Astrocyte (in vitro differentiated cells and primary cell): ENCODE measurements around the gene INO80B. TPM values are rescaled to one million over a fixed set of nuclear protein-coding genes. Genes with fewer than 3 reads are reported as not detected.

ENCODE experiments used
- DNase-seq: peaks from one replicate; pipeline ENCODE4 v3.0.0-alpha.2; 2010; ENCODE audit warnings: low read depth
- FAIRE-seq: peaks from 2 replicates; lab custom pipeline; 2011; peaks lifted over from hg19 to GRCh38; lab: Jason Lieb, UNC
- H2AFZ ChIP-seq: 2 replicates; pipeline ENCODE4 v1.6.0; 2012; ENCODE audit warnings: low read depth, low read length, inconsistent platforms
- H3K27ac ChIP-seq: 2 replicates; pipeline ENCODE4 v1.5.1; 2011; ENCODE audit warnings: low read depth, low read length, inconsistent platforms
- H3K27me3 ChIP-seq: 2 replicates; pipeline ENCODE4 v1.6.0; 2011; ENCODE audit warnings: low read length, inconsistent platforms; ENCODE audit not compliant: insufficient read depth
- H3K36me3 ChIP-seq: 2 replicates; pipeline ENCODE4 v1.5.1; 2011; ENCODE audit warnings: low read length, inconsistent platforms; ENCODE audit not compliant: insufficient read depth
- H3K4me1 ChIP-seq: 2 replicates; pipeline ENCODE4 v1.5.1; 2011; ENCODE audit warnings: low read length, inconsistent platforms; ENCODE audit not compliant: insufficient read depth
- H3K4me2 ChIP-seq: 2 replicates; pipeline ENCODE4 v1.6.0; 2012; ENCODE audit warnings: low read length, inconsistent platforms
- H3K4me3 ChIP-seq: 2 replicates; pipeline ENCODE4 v1.5.1; 2011; ENCODE audit warnings: low read depth, mild to moderate bottlenecking, low read length, inconsistent platforms; ENCODE audit not compliant: insufficient read depth
- H3K79me2 ChIP-seq: 2 replicates; pipeline ENCODE4 v1.6.0; 2012; ENCODE audit warnings: mild to moderate bottlenecking, low read length, inconsistent platforms; ENCODE audit not compliant: insufficient read depth
- H3K9ac ChIP-seq: 2 replicates; pipeline ENCODE4 v1.6.0; 2012; ENCODE audit warnings: mild to moderate bottlenecking, low read length, inconsistent platforms
- H3K9me3 ChIP-seq: 2 replicates; pipeline ENCODE4 v1.5.1; 2012; ENCODE audit warnings: low read depth, mild to moderate bottlenecking, low read length, inconsistent platforms; ENCODE audit not compliant: insufficient read depth
- H4K20me1 ChIP-seq: 2 replicates; pipeline ENCODE4 v1.6.0; 2012; ENCODE audit warnings: low read length, inconsistent platforms; ENCODE audit not compliant: insufficient read depth
- H3K27ac Mint-ChIP-seq: one replicate; pipeline ENCODE4 v1.8.0; 2021; ENCODE audit warnings: mild to moderate bottlenecking, mixed read lengths; ENCODE audit not compliant: unreplicated experiment
- H3K27me3 Mint-ChIP-seq: one replicate; pipeline ENCODE4 v1.8.0; 2021; ENCODE audit warnings: low read depth, mixed read lengths; ENCODE audit not compliant: unreplicated experiment
- H3K36me3 Mint-ChIP-seq: one replicate; pipeline ENCODE4 v1.8.0; 2021; ENCODE audit warnings: low read depth, mixed read lengths; ENCODE audit not compliant: unreplicated experiment
- H3K4me1 Mint-ChIP-seq: one replicate; pipeline ENCODE4 v1.8.0; 2021; ENCODE audit warnings: low read depth, mixed read lengths; ENCODE audit not compliant: unreplicated experiment
- H3K4me3 Mint-ChIP-seq: one replicate; pipeline ENCODE4 v1.8.0; 2021; ENCODE audit warnings: mild to moderate bottlenecking, moderate library complexity, mixed read lengths; ENCODE audit not compliant: unreplicated experiment
- H3K9me3 Mint-ChIP-seq: one replicate; pipeline ENCODE4 v1.8.0; 2021; ENCODE audit warnings: mild to moderate bottlenecking, mixed read lengths; ENCODE audit not compliant: unreplicated experiment
- CTCF ChIP-seq: IDR thresholded peaks from 2 replicates; pipeline ENCODE4 v1.5.1; 2011; ENCODE audit warnings: low read depth, mild to moderate bottlenecking, inconsistent platforms, low read length, moderate library complexity; ENCODE audit not compliant: insufficient read depth
- EZH2 ChIP-seq: IDR thresholded peaks from 2 replicates; pipeline ENCODE4 v1.6.1; 2012; ENCODE audit warnings: mild to moderate bottlenecking, low read length, inconsistent platforms; ENCODE audit not compliant: insufficient read depth
- total RNA-seq: library from RNA; stranded (reverse); gene quantifications from 2 replicates; pipeline ENCODE4 v1.2.1, GENCODE V29; 2021

INO80B gene
- total RNA-seq, 1 donor from 2014 or later = 19.2 TPM

DNA sequence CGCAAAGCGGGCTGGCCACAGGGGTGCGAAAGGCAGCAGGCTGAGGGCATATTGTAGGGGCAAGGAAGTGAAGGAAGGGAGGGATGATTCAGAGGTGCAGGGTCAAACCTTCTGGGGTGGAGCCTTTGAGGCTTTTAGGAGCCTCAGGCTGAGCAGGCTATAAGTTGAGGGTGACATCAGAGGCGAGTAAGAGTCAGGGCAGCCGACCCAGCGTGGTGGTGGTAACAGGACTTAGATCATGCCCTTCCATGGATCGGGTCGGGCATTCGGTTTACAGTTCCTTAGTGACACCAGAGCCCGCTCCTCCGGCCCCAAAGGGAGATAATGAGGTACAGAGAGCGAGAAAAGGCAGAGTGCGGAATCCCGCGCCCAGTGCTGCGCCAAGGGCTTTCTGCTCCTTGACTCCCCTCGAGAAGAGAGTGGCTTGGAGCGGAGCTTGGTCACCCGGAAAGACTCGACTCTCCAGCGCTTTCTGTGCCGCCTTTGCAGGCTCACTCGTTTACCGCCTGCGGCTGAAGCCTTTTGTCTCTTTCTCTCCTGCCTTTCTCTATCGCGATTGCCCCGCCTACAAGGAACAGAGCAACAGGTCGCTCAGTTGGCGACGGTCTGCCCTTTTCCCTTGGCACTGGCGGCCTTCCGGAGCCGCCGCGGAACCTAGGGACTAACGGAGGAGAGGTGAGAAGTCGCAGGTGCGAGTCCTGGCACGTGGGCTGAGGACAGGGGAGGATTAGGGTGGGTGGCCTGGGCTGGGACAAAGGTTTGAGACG, 43.8 kb downstream of the INO80B start:
- no peak for TF ChIP-seq CTCF
- TF ChIP-seq EZH2 = peak; percentile 89
- H3K4me1 Mint-ChIP-seq = peaks cover 11% of the 10 kb centered on the region
- Histone ChIP-seq H3K9me3 (no peaks in the 10 kb centered on the region), H3K9ac (no peak overlapping the region), H4K20me1 (no peaks in the 10 kb centered on the region), H3K27ac (no peak overlapping the region), H3K4me1 (peaks cover 29% of the 10 kb centered on the region), H3K27me3 (peaks cover 42% of the 10 kb centered on the region), H3K4me3 (peak overlapping the region; percentile 5), H3K79me2 (no peaks in the 10 kb centered on the region), H3K4me2 (peak overlapping the region; percentile 85), H2AFZ (peak overlapping the region; percentile 21), H3K36me3 (no peaks in the 10 kb centered on the region)
- peak overlapping the region; percentile 81 for H3K4me3 Mint-ChIP-seq
- H3K27me3 Mint-ChIP-seq = peaks cover 66% of the 10 kb centered on the region
- no peak for DNase-seq
- peaks cover 6% of the 10 kb centered on the region for H3K36me3 Mint-ChIP-seq
- FAIRE-seq = no peak
- peak overlapping the region; percentile 38 for H3K27ac Mint-ChIP-seq
- H3K9me3 Mint-ChIP-seq = no peaks in the 10 kb centered on the region

- H3K4me3 ChIP-seq = peak within 1 kb of the TSS; percentile 5
- H3K9ac ChIP-seq = no peak within 1 kb of the TSS
- peak within 1 kb of the TSS; percentile 85 for H3K4me2 ChIP-seq
- no peaks in the 10 kb centered on the region for H3K36me3 ChIP-seq
- peak within 1 kb of the TSS; percentile 21 for H2AFZ ChIP-seq
- H3K9me3 Mint-ChIP-seq = no peaks in the 10 kb centered on the region
- peaks cover 4% of the 10 kb centered on the region for H3K79me2 ChIP-seq
- H3K4me1 ChIP-seq = peaks cover 36% of the 10 kb centered on the region
- H3K4me3 Mint-ChIP-seq = peak within 1 kb of the TSS; percentile 81
- TF ChIP-seq EZH2 (peak; percentile 79), CTCF (no peak)
- peaks cover 42% of the 10 kb centered on the region for H3K27me3 ChIP-seq
- FAIRE-seq = no peak
- H3K27ac ChIP-seq = no peak within 1 kb of the TSS
- H3K27me3 Mint-ChIP-seq = peaks cover 66% of the 10 kb centered on the region
- no peak for DNase-seq
- H3K27ac Mint-ChIP-seq = peak within 1 kb of the TSS; percentile 38
- H3K36me3 Mint-ChIP-seq = peaks cover 6% of the 10 kb centered on the region
- no peaks in the 10 kb centered on the region for H4K20me1 ChIP-seq
- H3K4me1 Mint-ChIP-seq = peaks cover 13% of the 10 kb centered on the region
- no peaks in the 10 kb centered on the region for H3K9me3 ChIP-seq
These were observed 44.5 kb downstream of the INO80B start, which contains the start of gene LBX2 for GRCh38 chr2:74499267-74499939. LBX2 (minus strand) TSS chr2:74499603; CDS start chr2:74499537, 66 bp downstream.
